Tibial nerve (tissue), 4 donors: ENCODE results near the gene CNTNAP4.

Experiments
- CTCF ChIP-seq, 5 experiments: fragments of 200-600 bp in 3 of 5; fragments of 450-650 bp in 2 of 5; sonication (generic) in 3 of 5; IDR thresholded peaks; one replicate each; pipeline ENCODE4 v1.5.1; 2016 to 2019; ENCODE audit warnings: antibody characterized with exemption in 5 of 5, mild to moderate bottlenecking in 3 of 5, moderate library complexity in 2 of 5
- EP300 ChIP-seq, 2 donors: sonication (generic); formaldehyde crosslinking; IDR thresholded peaks; one replicate each; pipeline ENCODE4 v1.6.1; 2017; ENCODE audit warnings: antibody characterized with exemption in 2 of 2, mild to moderate bottlenecking in 1 of 2

- TF ChIP-seq CTCF (IDR thresholded peaks at IDR 0.05) (no peak), EP300 (IDR thresholded peaks at IDR 0.05) (no peak)
Measured at GRCh38 chr16:76335180-76335974, 58.2 kb downstream of the CNTNAP4 start.
